Coronary artery (tissue), 2 donors: ENCODE results near the gene ARFGAP1.
"Not testable (repeated sequence)": the region's sequence is repeated elsewhere in the genome, so short reads cannot be mapped to it uniquely, and the experiment has no call there.

ENCODE experiments used
- DNase-seq: peaks from one replicate; pipeline ENCODE4 v3.0.0-alpha.2; 2017; ENCODE audit warnings: low spot score
- H3K27ac ChIP-seq, 2 donors: fragments of 200-600 bp; sonication (generic); one replicate each; pipeline ENCODE4 v1.5.1; 2016 to 2019
- H3K4me3 ChIP-seq: fragments of 200-600 bp; sonication (generic); 2 replicates; pipeline ENCODE4 v1.5.1; 2016; ENCODE audit warnings: mild to moderate bottlenecking, moderate library complexity
- CTCF ChIP-seq: fragments of 200-600 bp; sonication (generic); IDR thresholded peaks from one replicate; pipeline ENCODE4 v1.5.1; 2019; ENCODE audit warnings: antibody characterized with exemption

Gene ARFGAP1

GRCh38 chr20:63330940-63331339 lies 58.3 kb downstream of the ARFGAP1 start:
- H3K4me3 ChIP-seq, result no peak overlapping the region
- no peak for DNase-seq
- no peak overlapping the region for H3K27ac ChIP-seq
- no peak for TF ChIP-seq CTCF

GRCh38 chr20:63331741-63332400 lies 59.3 kb downstream of the ARFGAP1 start:
- Histone ChIP-seq H3K27ac (no peak overlapping the region), H3K4me3 (no peak overlapping the region)
- no peak for DNase-seq
- TF ChIP-seq CTCF, result no peak

GRCh38 chr20:63332488-63333240 lies 60.1 kb downstream of the ARFGAP1 start:
- TF ChIP-seq CTCF, result no peak
- Histone ChIP-seq H3K27ac (no peak overlapping the region), H3K4me3 (no peak overlapping the region)
- no peak for DNase-seq

- Histone ChIP-seq H3K27ac (no peak overlapping the region), H3K4me3 (no peak overlapping the region)
- no peak for TF ChIP-seq CTCF
- DNase-seq, result no peak
These were observed 60.7 kb downstream of the ARFGAP1 start for GRCh38 chr20:63333241-63333836.

- no peak for DNase-seq
- no peak overlapping the region for H3K4me3 ChIP-seq
- TF ChIP-seq CTCF, result no peak
- no peak overlapping the region for H3K27ac ChIP-seq
These were observed 61.7 kb downstream of the ARFGAP1 start for GRCh38 chr20:63334356-63334755.

GRCh38 chr20:63335060-63335459 lies 62.4 kb downstream of the ARFGAP1 start:
- H3K27ac ChIP-seq, H3K4me3 ChIP-seq, DNase-seq: not testable (repeated sequence)

- H3K27ac ChIP-seq, result no peak overlapping the region
These were observed 63.1 kb downstream of the ARFGAP1 start for GRCh38 chr20:63335711-63336110.

More at GRCh38 chr20:63335711-63336110, 63.1 kb downstream of the ARFGAP1 start:
- no peak for TF ChIP-seq CTCF
- DNase-seq, result no peak
- no peak overlapping the region for H3K4me3 ChIP-seq
